NCI-H1092 treated with DMSO at 0.1 percent for 48 hours (cell line): ENCODE data around the gene SPAG7.

Experiments used
- DNase-seq: peaks from one replicate; lab custom pipeline; 2025; lab: John Stamatoyannopoulos, UW

The SPAG7 gene, protein sequence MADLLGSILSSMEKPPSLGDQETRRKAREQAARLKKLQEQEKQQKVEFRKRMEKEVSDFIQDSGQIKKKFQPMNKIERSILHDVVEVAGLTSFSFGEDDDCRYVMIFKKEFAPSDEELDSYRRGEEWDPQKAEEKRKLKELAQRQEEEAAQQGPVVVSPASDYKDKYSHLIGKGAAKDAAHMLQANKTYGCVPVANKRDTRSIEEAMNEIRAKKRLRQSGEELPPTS

DNA sequence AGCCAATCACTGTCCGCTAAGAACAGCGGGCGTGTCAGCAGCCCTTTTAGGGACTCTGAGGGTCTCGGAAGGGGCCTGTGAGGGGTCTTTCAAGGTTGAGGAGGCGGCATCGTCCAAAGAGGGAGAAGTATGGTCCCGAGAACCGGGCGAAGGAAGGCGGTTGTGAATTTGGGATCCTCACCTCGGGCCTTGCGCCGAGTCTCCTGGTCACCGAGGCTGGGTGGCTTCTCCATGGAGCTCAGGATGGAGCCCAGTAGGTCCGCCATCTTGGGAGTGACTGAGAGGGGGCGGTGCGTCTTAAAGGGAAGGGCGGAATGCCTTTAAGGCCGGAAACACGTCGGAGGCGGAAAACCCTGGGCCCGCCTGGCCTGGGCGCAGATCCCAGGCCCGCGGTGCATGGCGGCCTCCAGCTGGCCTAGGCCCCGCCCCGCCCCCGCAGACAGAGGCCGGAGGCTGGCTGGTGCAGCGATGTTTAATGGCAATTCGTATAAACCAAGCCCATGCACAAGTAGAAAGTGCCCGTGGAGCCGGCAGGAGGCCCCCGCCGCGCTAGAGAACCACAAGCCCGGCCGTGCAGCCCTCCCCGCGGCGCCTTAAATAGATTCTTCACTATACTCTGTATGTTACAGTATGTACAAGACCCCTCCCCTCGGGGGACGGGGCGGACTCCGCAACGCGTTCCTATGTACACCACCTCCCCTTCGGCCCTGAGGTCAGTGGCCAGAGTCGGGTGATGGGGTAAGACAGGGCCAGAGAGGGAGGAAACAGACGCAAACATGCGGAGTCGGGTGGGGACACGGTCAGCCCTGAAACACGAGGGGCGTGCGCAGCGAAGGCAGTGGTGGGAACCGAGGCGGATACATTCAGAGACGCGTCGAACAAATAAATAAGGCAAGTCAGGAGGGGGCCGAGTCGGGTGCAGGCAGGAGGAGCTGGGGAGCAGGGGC lies at the start of gene SPAG7:
TSS of gene SPAG7 (minus strand) at position 279 of the 947 bp plus-strand sequence. CDS start at position 266, 13 bp downstream.
- peak; percentile 94 for DNase-seq

DNA sequence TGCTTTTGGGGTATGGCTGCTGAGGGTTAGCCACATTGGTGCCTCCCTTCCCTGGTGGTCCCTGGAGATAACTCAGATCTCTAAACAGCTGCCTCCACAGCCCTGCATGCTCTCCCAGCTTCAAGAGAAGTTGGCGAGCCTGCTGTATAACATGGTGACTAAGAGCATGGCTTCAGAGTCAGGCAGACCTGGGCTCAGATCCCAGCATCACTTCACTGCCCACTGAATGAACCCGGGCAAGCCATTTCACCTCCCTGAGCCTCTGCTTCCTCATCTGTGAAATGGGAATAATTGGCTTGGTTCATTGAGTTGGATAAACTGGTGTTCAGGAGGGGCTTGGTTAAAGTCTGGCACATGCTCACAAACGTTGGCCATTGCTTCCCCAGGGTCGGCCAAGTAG lies 46.7 kb upstream of the SPAG7 start:
- no peak for DNase-seq

DNA sequence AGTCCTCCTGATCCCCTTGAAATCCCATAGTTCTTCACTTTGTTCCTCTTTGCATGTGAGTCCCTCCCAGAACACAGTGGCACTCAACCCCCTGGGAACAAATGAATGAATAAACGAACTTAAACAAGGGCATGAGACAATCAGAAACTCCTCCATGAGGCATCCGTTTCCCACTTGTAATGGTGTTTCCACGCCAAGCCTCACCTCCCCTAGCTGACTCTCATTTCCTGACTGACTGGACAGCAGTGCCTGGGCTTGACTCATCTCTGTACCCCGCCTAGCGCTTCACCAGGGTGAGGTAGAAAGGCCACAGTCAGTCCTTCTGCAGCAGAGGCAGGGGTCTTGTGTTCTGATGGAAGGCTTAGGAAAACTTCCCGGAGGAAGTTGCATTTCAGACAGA lies 44.3 kb upstream of the SPAG7 start:
- no peak for DNase-seq

DNA sequence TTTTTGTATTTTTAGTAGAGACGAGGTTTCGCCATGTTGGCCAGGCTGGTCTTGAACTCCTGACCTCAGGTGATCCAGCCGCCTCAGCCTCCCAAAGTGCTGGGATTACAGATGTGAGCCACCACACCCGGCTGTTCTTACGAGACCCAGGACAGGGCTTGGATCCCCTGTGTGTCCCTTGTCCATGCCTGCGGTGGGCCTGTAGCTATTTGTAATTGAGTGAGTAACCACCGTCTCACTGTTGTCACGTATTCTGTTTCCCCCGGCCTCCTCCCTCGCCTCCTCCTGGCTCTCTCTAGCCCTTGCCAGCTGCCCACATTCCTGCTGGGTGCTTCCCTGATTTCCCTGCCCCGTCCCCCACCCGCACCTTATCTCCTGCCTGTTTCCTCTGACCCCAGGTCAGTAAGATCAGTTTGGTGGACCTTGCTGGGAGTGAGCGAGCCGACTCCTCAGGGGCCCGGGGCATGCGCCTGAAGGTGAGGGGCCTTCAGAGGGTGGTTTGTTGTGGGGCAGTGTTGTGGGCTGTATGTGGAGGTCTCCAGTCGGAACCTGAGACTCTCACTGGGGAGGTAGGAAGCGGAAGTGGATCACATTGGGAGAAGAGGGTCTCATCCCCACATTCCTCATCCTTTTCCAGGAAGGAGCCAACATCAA lies 35.7 kb upstream of the SPAG7 start:
- no peak for DNase-seq

DNA sequence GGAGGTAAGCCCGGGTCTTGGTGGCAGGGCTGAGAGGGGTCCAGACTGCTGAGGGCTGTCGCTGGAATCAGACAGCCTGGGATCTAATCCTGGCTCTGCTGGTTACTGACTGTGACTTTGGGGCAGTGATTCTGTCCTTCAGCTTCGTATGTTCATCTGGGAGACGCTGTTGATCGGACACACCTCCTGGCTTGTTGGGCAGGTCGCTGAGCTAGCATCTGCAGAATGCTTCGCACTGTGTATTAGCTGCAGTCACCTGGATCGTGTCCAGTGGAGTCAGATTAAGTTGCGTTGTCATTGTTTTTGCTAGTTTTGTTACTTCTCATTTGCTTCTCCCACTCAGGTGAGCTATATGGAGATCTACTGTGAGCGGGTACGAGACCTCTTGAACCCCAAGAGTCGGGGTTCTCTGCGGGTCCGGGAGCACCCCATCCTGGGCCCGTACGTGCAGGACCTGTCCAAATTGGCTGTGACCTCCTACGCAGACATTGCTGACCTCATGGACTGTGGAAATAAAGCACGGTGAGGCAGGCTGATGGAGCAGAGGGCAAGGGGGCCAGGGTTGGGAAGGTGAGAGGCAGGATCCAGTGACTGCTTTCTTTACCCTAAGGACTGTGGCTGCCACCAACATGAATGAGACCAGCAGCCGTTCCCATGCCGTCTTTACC lies 34.6 kb upstream of the SPAG7 start:
- no peak for DNase-seq

DNA sequence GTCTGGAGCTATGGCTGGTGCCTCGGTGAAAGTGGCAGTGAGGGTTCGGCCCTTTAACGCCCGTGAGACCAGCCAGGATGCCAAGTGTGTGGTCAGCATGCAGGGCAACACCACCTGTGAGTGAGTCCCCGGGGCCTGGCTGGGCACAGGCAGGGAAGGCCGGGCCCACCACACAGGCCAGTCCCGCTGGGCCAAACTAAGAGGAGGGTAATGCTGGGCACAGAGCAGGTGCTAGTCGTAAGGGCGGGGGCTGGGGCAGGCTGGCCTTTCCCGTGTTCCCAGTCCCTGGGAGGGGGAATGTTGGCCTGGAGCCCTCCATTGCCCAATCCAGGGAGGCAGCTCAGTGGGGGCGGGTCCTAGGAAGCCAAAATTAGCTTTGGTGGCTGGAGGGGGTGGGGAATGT lies 32.6 kb upstream of the SPAG7 start:
- DNase-seq = no peak

DNA sequence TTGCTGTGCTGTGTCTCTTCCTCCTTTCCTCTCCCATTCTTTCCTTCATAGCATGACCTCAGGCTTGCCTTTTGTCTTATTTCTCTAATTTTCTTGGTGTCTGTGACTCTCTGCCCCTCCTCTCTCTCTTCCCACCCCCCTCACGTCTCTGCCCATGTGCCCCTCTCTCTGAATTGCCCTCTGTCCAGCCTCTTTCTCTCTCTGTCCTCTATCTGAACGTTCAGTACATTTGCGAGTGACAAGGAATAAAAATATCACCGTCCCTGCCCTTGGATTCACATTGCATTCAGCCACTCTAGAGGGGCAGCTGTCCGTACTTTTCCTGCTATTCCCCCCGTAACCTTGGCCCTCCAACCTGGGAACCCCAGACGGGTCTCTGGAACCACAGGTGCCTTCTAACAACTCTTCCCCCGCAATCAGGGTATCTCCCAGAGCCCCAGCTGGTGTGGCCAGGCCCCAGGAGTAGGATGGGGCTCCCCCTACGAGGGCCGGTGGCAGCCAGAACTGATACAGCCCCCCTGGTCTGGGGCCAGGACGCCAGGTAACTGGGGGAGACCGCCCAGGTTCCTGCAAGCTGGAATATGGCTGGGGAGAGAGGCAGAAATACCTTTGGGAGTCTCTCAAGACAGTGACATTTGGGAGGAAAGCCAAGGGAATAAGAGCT lies 31.9 kb upstream of the SPAG7 start:
- DNase-seq = no peak

DNA sequence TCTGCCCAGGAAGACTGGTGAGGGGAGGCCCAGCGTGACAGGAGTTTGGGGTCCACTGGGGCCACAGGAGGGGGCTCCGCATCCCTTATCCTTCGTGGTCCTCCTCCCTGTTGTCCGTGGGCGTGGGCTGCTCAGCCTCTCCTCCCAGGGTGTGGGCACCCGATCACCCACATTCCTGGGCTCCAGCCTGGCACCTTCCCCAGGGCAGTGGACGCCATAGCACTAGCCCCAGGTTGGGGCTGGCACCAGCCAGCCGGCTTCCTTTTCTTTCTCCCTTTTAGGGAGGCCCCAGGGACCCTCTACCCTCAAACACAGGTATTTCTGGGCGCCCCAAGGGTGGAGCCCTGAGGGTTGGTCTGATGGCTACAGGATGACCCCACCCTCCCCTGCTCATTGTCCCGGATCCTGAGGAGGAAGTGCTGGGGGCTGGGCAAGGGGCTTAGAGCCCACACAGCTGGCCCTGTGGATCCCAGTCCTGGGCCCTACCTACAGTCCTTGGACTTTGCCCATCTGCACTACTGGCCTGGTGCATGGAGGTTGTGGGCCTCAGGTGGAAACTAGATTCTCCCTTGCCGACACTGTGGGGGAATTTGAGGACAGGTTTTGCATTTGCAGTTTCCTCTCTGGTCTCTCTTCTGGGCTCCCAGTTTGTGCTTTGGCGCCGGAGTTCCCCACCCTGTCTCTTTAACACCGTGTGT lies 31.3 kb upstream of the SPAG7 start:
- DNase-seq = no peak

DNA sequence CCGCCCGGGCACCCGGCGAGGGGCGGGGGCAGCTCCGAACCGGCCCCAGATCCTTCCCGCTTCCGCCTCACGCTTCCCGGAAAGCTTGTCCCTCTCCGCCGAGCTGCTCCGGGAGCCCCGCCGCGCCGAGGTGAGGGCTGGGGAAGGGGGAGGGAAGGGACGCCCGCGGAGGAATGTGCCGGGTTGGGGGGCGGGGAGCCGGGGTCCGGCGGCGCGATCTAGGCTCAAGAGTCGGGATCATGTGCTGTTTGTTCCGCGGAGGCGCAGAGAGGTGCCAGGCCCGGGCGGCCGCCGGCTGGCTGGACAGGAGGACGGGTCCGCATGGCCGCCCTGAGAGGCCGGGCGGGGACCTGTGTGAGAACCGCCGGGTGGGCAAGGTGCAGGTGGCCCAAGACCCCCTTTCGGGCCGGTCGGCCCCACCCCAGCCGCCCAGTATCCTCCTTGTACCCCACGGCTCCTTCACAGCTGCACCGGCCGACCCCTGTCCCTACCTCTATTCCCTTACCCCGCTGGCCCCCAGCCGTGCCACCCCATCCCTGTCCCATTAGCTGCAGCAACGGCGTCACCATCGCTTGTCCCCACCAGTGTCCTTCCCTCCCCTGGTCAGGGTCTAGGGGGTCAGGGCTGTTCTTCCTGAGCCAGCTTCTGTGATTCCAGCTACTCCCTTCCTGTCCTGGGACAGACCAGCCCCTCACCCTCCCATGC lies 30.6 kb upstream of the SPAG7 start:
- no peak for DNase-seq

DNA sequence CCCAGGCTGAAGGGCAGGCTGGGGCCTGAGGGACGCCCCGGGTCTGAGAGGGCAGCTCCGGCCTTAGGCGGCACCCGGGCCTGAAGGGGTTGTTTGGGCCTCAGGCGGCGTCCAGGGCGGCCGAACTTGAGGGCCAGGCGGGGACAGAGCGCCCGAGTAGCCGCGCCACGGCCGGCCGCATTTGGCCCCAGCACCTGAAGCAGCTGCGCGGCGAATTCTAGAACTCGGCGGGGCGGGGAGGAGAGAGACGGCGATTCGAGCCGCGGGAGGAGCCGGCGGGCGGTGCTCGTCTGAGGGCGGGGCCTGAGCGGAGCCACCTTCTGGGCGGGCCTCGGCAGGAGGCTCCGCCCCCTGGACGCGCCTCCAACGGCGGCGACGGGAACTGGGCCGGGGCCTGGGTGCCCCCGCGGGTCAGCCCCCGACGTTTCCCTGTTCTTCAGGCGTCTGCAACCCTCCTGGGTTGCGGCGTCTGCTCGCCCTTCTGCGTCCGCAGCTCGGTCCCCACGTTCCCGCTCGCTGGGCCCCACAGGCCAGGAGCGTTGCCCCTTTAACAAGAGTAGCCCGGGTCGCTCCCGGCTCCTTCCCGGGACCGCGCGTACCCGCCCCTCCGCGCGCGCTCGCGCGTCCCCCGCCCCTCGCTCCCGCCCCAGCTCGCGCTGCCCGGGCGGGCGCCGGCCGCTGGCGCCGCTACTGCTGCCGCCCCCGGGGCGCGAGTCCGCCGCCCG lies 29.8 kb upstream of the SPAG7 start, which contains the start of the genes INCA1 and KIF1C:
TSS of gene INCA1 (minus strand) at position 221 of the 725 bp plus-strand sequence. CDS start 3,085 bp downstream, outside the sequence.
TSS of gene KIF1C (plus strand) at position 649 of the 725 bp plus-strand sequence. CDS start 2,297 bp downstream, outside the sequence.
- DNase-seq = peak; percentile 84

DNA sequence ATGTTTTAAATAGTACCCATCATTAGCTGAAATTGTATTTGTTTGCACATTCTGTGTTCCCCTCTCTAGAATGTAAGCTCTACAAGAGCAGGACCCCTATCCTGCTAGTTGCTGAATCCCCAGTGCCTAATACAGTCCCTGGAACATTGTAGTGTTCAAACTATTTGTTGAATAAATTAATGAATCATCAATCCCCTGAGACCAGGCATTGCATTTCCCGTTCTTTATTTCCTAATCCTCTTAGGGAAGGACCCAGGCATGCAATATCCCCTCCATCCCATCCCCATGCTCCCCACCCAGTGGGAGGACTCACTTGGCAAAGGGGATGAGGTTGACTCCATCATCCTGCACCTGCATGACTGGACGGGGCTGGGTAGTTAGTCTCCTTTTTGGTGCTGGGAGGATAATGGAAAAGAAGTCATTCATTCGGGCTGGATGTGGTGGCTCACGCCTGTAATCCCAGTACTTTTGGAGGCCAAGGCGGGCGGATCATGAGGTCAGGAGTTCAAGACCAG lies 26.5 kb upstream of the SPAG7 start:
- no peak for DNase-seq

DNA sequence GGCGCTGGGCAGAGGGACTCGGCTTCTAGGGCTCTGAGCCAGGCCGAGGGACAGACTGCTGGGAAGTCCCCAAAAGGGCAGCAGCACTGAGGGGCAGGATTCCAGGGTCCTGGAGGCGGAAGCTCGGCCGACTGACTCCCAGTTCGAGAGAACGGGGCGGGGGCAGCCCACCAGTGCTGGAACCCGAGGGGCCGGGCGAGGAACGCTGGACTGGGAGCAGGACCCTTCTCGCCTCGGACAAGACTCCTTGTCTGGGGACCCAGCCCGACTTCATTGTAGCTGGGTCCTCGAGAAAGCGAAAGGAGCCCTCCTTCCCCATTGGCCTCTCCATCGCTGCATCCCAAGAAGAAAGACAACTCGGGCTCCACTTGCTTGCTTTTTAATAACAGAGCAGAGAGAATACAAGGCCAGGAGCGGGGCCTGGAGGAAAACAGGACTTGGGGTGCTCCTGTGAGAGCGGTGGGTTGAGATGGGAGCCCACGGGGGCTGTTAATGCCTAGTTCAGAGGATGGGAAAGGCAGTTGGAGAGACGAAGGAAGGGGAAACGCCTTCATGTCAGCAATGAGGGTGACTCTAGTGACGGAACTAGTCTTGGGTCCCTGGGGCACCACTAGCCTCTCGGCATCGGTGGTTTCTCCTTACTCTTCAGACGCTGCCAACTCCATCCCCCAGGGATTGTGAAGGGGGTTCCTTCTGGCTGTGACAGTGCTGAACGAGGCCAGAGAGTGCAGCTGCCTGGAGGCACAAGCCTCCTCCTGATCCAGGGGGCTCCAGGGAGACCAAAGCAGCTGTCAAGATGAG lies 20.4 kb upstream of the SPAG7 start:
- DNase-seq = no peak

DNA sequence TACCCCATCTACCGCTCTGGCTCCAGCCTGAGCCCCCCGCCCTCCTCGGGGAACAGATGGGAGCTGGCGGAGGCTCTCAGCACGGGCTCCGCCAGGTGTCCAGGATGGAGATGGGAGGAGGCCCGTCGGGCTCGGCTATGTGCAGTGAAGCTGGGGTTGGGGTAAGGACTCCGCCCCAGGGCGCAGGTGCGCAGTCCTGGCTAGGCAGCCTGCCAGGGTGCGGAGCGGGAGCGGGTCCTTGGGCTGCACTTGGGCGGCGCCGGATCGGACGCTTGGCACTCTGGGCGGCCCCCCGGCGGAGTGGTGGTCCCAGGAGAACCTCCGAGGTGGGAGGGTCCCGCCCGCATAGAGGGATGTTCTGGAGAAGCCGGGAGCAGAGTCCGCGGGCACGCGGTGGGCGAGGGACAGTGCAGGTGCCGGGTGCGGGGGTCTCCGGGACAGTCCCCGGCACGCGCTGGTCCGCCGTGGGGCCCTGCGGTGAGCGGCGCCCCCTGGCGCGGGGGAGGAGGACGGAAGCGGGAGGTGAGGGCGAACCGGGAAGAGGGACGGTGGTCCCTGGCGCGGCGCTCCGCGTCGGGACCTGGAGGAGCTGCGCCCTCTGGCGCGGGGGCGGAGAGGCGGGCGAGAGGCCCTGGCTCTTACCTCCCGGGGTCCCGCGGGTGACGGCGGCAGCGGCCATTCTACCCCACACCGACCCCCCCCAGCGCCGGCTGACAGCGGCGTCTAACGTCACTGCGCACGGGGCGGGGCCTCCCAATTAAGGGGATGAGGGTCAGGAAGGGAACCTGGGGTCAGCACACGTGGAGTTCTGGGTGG lies 19.5 kb upstream of the SPAG7 start, which contains the start of gene CAMTA2:
TSS of gene CAMTA2 (minus strand) at position 725 of the 816 bp plus-strand sequence. CDS start 1,453 bp downstream, outside the sequence.
- peak; percentile 42 for DNase-seq

DNA sequence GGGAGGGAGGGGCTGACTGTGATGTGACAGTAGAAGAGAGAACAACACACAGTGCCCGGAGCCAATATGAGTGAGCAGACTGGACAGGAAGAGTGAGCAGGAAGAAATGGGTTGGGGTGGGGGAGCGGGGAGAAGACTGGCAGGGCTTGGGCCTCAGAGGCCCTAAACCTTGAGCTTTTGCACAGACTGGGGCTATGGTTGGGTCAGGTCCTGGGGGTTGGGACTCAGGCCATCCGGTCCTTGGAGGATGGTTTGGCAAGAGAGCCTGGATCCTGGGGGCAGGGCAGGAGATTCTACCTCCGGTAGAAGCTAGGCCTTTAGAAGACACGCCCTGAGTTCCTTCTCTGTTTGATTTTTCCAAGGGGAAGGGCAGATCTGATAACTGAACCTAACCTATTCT lies 18.8 kb upstream of the SPAG7 start:
- DNase-seq = no peak

DNA sequence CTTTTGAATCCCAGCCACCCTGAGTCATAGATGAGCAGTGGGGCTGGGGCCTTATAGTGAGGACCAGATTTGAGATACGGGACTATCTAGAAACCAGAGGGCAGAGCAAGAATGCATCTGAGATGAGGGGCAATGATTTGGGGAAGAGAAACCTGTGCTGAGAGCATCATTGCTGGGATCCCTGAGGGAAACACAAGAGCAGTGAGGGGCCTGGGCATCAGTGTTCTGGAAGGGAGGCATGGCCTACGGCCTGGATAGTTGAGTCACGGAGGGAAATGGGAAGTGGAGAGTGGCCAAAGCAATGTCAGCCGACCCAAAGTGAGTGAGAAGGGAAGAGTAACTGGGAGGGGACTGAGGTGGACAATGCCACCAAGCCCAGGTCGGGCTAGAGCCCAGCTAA lies 14.7 kb upstream of the SPAG7 start:
- DNase-seq = no peak

DNA sequence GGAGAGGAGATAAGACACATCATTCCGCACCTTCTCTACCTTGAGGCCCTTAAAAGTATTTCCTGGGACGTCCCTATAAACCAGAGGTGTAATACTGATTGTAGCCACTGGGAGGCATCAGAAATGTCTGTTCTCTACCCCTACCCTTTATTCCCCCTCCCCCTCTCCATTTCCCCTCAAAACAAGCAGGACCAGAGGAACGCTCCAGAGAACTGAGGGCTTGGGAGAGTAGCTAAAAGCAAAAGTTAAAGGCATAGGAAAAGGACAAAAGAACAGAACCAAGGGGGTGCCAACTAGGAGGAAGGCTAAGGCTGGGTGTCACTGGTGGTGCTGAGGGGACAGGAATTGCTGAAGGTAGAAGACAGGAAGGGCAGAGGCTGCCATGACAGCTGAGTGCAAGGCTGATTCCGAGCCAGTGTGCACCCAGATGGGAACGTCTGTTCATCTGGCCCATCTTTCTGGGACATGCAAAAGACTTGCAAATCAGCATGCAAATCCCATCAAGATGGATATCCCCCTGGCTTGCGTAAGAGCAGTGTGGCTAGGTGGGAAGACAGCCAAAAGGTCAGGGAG lies 13.1 kb upstream of the SPAG7 start:
- DNase-seq = peak; percentile 1

DNA sequence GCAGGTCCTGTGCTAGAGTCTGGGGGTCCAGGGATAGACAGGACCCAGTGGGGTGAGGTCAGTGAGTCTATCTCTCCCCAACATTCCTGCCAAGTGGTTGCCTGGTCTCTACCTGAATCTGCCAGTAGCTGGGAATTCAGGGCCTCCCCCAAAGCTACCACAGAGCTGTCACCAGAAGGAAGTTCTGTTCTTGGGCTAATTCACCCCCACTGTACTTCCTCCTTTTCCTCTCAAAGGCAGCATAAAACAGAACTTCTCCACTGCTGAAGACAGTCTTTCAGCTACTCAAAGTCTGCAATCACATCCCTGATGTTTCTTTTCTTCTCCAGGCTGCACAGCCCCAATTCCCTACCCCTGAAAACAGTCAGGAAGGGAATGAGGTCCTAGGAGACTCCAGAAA lies 11.1 kb upstream of the SPAG7 start:
- DNase-seq = no peak
